ENCODE measurements around the gene CIITA. TPM values are rescaled to one million over a fixed set of nuclear protein-coding genes. Genes with fewer than 3 reads are reported as not detected.
A peak's percentile ranks its signal among the peaks of the same experiment; 100 is the strongest.

Gene CIITA
- total and polyA plus RNA-seq, 9 of the 15 experiments (the other 6 are each of a cell fraction or from before 2014, with no cell fraction given): 0.01 to 0.20 (median 0.11) TPM; not detected in 4

DNA sequence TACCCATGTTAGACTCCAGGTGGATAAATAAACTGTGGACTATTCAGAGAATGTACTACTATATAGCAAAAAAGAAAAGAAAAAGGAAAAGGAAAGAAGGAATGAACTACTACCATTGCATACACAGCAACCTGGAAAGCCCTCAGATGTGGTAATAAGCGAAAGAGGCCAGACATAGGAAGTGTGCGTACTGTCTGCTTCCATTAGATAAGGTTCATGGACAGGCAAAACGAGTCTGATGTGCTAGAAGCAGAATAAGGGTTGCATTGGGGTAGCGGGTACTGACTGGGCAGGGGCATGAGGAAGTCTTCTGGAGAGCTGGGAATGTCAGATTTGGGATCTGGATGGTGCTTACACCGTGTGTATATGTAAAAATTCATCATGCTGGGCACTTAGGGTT is 89.1 kb downstream of the CIITA start (continued):
- TF ChIP-seq, protein P1, sequence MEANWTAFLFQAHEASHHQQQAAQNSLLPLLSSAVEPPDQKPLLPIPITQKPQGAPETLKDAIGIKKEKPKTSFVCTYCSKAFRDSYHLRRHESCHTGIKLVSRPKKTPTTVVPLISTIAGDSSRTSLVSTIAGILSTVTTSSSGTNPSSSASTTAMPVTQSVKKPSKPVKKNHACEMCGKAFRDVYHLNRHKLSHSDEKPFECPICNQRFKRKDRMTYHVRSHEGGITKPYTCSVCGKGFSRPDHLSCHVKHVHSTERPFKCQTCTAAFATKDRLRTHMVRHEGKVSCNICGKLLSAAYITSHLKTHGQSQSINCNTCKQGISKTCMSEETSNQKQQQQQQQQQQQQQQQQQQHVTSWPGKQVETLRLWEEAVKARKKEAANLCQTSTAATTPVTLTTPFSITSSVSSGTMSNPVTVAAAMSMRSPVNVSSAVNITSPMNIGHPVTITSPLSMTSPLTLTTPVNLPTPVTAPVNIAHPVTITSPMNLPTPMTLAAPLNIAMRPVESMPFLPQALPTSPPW (CRISPR knock-in tag; IDR thresholded peaks at IDR 0.05): no peak
- no peak; a peak in 1 of 4 replicates for TF ChIP-seq FOXK2 (conservative IDR thresholded peaks at IDR 0.05 in 1 of 2, IDR thresholded peaks at IDR 0.05 in 1 of 2; ENCODE audit: low read depth in 2 of 2)
- TF ChIP-seq, protein P2, sequence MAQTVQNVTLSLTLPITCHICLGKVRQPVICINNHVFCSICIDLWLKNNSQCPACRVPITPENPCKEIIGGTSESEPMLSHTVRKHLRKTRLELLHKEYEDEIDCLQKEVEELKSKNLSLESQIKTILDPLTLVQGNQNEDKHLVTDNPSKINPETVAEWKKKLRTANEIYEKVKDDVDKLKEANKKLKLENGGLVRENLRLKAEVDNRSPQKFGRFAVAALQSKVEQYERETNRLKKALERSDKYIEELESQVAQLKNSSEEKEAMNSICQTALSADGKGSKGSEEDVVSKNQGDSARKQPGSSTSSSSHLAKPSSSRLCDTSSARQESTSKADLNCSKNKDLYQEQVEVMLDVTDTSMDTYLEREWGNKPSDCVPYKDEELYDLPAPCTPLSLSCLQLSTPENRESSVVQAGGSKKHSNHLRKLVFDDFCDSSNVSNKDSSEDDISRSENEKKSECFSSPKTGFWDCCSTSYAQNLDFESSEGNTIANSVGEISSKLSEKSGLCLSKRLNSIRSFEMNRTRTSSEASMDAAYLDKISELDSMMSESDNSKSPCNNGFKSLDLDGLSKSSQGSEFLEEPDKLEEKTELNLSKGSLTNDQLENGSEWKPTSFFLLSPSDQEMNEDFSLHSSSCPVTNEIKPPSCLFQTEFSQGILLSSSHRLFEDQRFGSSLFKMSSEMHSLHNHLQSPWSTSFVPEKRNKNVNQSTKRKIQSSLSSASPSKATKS (CRISPR knock-in tag; IDR thresholded peaks at IDR 0.05): no peak
- TF ChIP-seq, protein P3, sequence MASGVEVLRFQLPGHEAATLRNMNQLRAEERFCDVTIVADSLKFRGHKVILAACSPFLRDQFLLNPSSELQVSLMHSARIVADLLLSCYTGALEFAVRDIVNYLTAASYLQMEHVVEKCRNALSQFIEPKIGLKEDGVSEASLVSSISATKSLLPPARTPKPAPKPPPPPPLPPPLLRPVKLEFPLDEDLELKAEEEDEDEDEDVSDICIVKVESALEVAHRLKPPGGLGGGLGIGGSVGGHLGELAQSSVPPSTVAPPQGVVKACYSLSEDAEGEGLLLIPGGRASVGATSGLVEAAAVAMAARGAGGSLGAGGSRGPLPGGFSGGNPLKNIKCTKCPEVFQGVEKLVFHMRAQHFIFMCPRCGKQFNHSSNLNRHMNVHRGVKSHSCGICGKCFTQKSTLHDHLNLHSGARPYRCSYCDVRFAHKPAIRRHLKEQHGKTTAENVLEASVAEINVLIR (CRISPR knock-in tag; IDR thresholded peaks at IDR 0.05): no peak
- no peak for TF ChIP-seq ZNF707 (CRISPR knock-in tag; conservative IDR thresholded peaks at IDR 0.05)
- TF ChIP-seq FOS (IDR thresholded peaks at IDR 0.05; ENCODE audit: extremely low read depth, insufficient read length): no peak
- TF ChIP-seq XRCC3 (IDR thresholded peaks at IDR 0.05): no peak
- TF ChIP-seq, protein P4, sequence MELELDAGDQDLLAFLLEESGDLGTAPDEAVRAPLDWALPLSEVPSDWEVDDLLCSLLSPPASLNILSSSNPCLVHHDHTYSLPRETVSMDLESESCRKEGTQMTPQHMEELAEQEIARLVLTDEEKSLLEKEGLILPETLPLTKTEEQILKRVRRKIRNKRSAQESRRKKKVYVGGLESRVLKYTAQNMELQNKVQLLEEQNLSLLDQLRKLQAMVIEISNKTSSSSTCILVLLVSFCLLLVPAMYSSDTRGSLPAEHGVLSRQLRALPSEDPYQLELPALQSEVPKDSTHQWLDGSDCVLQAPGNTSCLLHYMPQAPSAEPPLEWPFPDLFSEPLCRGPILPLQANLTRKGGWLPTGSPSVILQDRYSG (tag; conservative IDR thresholded peaks at IDR 0.05; ENCODE audit: low read depth): no peak
- no peak for TF ChIP-seq ZNF23 (CRISPR knock-in tag; IDR thresholded peaks at IDR 0.05)
- no peak for TF ChIP-seq ZNF75A (CRISPR knock-in tag; IDR thresholded peaks at IDR 0.05)
- TF ChIP-seq CREB1 (IDR thresholded peaks at IDR 0.05): no peak
- TF ChIP-seq CREB1 (CRISPR knock-in tag; IDR thresholded peaks at IDR 0.05): no peak
- TF ChIP-seq SREBF2 (CRISPR knock-in tag; IDR thresholded peaks at IDR 0.05): no peak
- no peak for TF ChIP-seq ZNF311 (CRISPR knock-in tag; IDR thresholded peaks at IDR 0.05)
- no peak for TF ChIP-seq MECOM (CRISPR knock-in tag; IDR thresholded peaks at IDR 0.05)
- no peak for TF ChIP-seq MXI1 (IDR thresholded peaks at IDR 0.05; ENCODE audit: low read depth, low read length)
- TF ChIP-seq SIX5 (IDR thresholded peaks at IDR 0.05; ENCODE audit: borderline replicate concordance in 1 of 2, insufficient read depth in 1 of 2, low read depth in 1 of 2, low read length in 2 of 2): no peak
- peak; percentile 85 for TF ChIP-seq CBFA2T3 (IDR thresholded peaks at IDR 0.05)
- no peak for TF ChIP-seq TAF1 (IDR thresholded peaks at IDR 0.05; ENCODE audit: control insufficient read depth, extremely low read depth, insufficient read depth, low read length, severe bottlenecking)
- no peak for TF ChIP-seq ZSCAN29 (IDR thresholded peaks at IDR 0.05)
- TF ChIP-seq, protein P5, sequence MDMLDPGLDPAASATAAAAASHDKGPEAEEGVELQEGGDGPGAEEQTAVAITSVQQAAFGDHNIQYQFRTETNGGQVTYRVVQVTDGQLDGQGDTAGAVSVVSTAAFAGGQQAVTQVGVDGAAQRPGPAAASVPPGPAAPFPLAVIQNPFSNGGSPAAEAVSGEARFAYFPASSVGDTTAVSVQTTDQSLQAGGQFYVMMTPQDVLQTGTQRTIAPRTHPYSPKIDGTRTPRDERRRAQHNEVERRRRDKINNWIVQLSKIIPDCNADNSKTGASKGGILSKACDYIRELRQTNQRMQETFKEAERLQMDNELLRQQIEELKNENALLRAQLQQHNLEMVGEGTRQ (CRISPR knock-in tag; IDR thresholded peaks at IDR 0.05): no peak
